Hematopoietic multipotent progenitor cell treated with erythropoietin and hydrocortisone succinate and interleukin-3 and kit ligand, for 4 days (in vitro differentiated cells): ENCODE results near the gene SERINC2.

Source experiments
- DNase-seq: peaks from one replicate; pipeline ENCODE4 v3.0.0-alpha.2; 2015

The SERINC2 gene

DNA sequence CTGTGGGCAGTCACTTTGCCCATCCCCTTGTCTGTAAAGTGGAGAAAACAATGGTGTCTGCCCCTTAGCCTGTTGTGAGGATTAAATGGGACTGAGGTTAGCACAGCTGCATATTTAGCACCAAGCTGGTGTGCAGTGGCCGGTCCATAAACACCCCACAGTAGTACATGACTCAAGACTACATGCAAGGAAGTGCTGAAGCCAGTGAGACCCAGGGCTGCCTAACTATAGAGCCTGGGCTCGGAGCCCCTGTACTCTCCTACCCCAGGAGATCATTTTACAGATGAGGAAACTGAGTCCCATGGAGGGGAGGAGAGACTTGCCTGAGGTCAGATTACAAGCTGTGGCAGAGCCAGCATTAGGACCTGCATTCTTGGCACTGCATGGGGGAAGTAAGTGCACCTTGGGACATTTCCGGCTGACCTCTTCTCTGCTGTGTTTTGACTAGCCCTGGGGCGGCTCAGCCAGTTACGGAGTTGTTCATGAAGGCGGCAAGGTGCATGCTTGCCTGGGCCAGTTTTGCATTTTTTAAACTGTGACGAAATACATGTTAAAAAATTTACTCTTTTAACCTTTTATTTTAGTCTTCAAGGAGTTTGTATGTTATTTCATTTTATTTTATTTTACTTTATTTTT is 3.2 kb downstream of the SERINC2 start:
- DNase-seq, result no peak

DNA sequence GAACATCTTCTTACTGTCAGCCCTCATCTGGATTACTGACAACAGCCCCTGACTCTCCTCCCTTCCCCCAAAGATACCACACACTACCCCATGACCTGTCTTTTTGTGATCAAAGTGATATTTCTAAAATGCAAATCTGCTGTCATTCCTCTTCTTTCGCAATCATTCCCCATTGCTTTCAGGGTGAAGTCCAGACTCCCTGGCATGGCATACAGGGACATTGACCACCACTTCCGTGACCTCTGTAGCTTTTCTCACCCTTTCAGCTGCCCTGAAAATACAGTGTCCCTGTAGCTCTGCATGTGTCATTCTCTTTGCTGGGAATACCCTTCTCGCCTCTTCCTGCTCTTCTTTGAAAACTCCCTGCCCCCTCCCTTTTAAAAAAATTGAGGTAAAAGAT is 4.1 kb downstream of the SERINC2 start:
- DNase-seq, result no peak

- no peak for DNase-seq
Measured at GRCh38 chr1:31418626-31419323, 5.8 kb downstream of the SERINC2 start.

DNA sequence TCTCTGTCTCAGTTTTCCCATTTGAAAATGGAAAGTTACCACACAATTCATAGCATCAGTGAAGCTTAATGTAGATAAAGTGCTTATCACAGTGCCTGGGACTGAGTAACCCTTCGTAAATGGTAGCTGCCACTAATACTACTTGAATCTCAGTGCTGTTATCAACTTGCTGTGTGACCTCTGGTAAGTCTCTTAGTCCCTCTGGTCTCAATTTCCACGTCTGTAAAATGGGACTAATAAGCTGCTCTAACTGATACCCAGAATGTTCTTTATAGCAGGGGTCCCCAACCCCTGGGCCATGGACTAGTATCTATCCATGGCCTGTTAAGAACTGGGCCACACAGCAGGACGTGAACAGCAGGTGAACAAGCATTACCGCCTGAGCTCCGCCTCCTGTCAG is 7.7 kb downstream of the SERINC2 start:
- no peak for DNase-seq

DNA sequence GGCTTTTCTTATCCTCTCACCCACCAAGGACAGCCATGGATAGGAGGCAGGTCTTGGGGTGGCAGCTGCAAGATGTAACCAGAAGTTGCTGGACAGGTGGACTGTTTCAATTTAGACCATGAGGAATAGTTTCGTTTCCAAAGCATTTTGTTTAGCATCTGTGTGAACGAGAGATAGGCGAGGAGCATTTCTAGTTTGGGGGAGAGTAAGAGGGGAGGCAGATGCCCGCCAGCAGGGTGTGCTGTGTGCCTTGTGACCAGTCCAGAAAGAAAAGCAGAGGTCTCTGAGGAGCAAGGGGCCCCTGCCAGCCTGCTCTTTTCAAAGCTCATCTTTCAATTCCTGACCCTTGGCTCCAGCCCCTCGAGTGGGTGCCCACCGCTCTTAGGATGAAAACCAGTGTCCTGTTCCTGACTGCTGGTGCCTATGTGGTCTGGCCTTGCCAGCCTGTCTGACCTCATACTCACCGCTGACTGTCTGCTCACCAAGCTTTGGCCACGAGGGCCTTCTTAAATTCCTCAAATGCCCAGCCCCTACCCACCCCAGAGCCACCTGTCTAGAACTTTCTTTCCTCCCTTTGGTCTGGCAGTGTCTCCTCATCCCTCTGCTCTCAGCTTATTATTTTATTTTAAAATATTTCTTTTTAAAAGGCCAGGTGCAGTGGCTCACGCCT is 8.5 kb downstream of the SERINC2 start:
- DNase-seq, result peak; percentile 72

GRCh38 chr1:31422505-31423319 is 9.7 kb downstream of the SERINC2 start:
- peak; percentile 86 for DNase-seq

- peak; percentile 49 for DNase-seq
Measured at GRCh38 chr1:31423418-31423947, 10.5 kb downstream of the SERINC2 start.

- DNase-seq, result no peak
Measured at GRCh38 chr1:31424568-31424967, 11.6 kb downstream of the SERINC2 start.

- DNase-seq, result no peak
Measured at GRCh38 chr1:31425301-31426081, 12.5 kb downstream of the SERINC2 start.

GRCh38 chr1:31426249-31426922 is 13.4 kb downstream of the SERINC2 start:
- DNase-seq, result no peak

- DNase-seq, result no peak
Measured at GRCh38 chr1:31427322-31427721, 14.3 kb downstream of the SERINC2 start.

GRCh38 chr1:31428436-31429221 is 15.6 kb downstream of the SERINC2 start:
- DNase-seq, result no peak

DNA sequence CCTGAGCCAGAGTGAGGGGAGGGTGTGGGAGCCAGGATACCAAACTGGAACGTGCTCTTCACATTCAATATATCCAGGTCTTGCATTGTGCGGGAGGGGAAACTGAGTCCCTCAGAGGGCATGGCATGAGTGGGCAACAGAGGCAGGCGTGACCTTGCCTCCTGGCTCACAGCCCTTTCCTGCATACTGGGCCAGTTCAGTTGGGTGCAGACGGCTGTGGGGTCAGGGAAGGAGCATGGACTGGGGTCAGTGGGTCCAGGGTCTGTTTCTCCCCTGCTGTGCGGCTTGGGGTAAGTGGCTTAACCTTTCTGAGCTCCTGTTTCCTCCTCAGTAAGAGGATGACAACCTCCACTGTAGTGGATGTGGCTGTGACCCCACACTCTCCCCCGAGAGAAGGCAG is 16.6 kb downstream of the SERINC2 start:
- no peak for DNase-seq

DNA sequence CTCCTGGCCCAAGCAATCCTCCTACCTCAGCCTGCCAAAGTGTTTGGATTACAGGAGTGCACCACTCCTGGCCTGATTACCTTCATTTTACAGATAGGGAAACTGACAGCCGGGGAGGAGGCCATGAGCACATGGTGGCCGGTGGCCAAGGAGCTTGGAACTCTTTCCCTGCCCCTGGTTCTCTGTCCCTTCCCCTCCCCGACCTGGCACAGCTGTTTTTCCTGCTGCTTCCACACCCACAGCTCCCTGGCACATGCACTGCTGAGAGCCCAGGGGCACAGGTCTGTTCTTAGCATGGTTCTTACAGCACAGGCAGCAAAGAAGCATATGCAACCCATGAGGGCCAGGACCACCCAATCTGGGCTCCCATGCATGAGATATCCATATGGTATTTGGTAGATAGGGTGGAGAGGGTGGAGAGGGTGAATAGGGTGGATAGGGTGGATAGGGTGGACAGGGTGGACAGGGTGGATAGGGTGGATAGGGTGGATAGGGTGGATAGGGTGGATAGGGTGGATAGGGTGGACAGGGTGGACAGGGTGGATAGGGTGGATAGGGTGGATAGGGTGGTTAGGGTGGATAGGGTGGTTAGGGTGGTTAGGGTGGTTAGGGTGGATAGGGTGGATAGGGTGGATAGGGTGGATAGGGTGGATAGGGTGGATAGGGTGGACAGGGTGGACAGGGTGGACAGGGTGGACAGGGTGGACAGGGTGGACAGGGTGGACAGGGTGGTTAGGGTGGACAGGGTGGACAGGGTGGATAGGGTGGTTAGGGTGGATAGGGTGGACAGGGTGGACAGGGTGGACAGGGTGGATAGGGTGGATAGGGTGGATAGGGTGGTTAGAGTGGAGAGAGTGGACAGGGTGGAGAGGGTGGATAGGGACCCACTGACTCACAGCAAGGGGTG is 18.6 kb downstream of the SERINC2 start:
- peak; percentile 80 for DNase-seq

DNA sequence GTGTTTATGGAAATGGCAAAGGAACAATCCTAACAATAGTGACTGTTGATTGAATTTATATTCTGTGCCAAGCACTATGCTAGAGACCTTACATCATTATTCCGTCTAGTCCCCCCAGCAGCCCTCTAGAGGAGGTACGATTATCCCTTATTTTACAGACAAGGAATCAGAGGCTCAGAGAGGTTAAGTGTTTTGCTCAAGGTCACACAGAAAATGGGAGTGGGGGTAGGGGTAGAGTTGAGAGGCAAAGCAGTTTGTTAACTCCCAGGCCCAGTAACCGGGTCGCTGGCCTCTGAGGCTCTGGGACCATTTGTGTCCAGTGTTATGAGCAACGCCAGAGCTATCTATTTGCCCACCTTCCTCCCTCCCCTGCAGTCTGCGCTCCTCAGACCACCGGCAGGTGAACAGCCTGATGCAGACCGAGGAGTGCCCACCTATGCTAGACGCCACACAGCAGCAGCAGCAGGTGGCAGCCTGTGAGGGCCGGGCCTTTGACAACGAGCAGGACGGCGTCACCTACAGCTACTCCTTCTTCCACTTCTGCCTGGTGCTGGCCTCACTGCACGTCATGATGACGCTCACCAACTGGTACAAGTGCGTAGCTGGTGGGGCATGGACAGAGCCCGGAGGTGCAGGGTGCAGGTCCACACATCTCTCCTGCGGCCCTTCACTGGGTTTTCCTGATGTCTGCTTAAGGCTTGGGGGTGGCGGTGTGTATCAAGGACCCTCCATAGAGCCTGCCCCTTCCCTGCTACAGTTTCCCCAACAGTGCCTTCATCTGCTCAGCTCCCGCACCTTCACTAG is 19.8 kb downstream of the SERINC2 start:
- DNase-seq, result no peak

- DNase-seq, result no peak
Measured at GRCh38 chr1:31433396-31433930, 20.4 kb downstream of the SERINC2 start.

DNA sequence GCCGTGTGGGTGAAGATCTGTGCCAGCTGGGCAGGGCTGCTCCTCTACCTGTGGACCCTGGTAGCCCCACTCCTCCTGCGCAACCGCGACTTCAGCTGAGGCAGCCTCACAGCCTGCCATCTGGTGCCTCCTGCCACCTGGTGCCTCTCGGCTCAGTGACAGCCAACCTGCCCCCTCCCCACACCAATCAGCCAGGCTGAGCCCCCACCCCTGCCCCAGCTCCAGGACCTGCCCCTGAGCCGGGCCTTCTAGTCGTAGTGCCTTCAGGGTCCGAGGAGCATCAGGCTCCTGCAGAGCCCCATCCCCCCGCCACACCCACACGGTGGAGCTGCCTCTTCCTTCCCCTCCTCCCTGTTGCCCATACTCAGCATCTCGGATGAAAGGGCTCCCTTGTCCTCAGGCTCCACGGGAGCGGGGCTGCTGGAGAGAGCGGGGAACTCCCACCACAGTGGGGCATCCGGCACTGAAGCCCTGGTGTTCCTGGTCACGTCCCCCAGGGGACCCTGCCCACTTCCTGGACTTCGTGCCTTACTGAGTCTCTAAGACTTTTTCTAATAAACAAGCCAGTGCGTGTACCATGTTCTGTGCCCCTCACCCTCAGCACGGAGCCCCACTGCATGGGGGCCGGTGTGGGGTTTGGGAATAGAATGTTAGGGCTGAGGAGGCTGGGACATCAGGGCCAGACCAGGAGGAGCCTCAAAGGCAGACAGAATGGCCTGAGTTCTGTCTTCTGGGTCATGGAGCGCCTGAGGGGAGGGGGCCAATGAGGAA is 21.3 kb downstream of the SERINC2 start:
- DNase-seq, result no peak

DNA sequence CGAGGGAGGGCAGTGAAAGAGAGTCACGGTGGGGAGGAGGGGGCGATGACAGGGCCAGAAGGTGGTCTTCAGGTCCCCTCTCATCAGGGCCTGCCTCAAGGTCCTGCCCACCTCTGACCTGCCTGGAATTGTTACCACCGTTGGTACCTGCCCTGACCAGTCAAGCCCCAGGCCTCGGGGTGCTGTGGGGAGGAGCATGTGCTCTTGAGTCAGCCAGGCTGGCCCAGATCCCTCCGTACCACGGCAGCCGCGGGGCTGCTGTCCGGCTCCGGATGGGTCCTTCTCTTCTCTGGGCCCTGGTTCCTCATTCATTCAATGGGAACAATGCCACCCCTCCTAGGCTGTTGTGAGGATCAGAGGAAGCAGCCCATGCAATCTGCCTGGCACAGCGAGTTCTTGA is 22.0 kb downstream of the SERINC2 start:
- no peak for DNase-seq
